ENCODE results near the gene MAPK12.
"Not testable (repeated sequence)": the region's sequence is repeated elsewhere in the genome, so short reads cannot be mapped to it uniquely, and the experiment has no call there.

The MAPK12 gene

GRCh38 chr22:50282361-50283155 is 21.1 kb upstream of the MAPK12 start:
- in situ Hi-C loops (cut with MboI; ENCODE audit: low sequenced_read_pairs), result no loop called here

- in situ Hi-C loops (cut with MboI; ENCODE audit: low sequenced_read_pairs), result no loop called here
These were observed 20.5 kb upstream of the MAPK12 start for GRCh38 chr22:50281957-50282356.

GRCh38 chr22:50281384-50281760 is 19.9 kb upstream of the MAPK12 start:
- in situ Hi-C loops (cut with MboI; ENCODE audit: low sequenced_read_pairs), result no loop called here

- in situ Hi-C loops (cut with MboI; ENCODE audit: low sequenced_read_pairs), result no loop called here
These were observed 19.4 kb upstream of the MAPK12 start for GRCh38 chr22:50280708-50281383.

GRCh38 chr22:50280022-50280707 is 18.7 kb upstream of the MAPK12 start:
- in situ Hi-C loops (cut with MboI; ENCODE audit: low sequenced_read_pairs), result no loop called here

- in situ Hi-C loops (cut with MboI; ENCODE audit: low sequenced_read_pairs), result no loop called here
These were observed 17.6 kb upstream of the MAPK12 start for GRCh38 chr22:50278956-50279619.

- in situ Hi-C loops (cut with MboI; ENCODE audit: low sequenced_read_pairs), result no loop called here
These were observed 17.0 kb upstream of the MAPK12 start for GRCh38 chr22:50278461-50278860.

- in situ Hi-C loops (cut with MboI; ENCODE audit: low sequenced_read_pairs), result no loop called here
These were observed 16.3 kb upstream of the MAPK12 start for GRCh38 chr22:50277761-50278160.

GRCh38 chr22:50276143-50276542 is 14.7 kb upstream of the MAPK12 start:
- in situ Hi-C loops (cut with MboI; ENCODE audit: low sequenced_read_pairs), result no loop called here

- in situ Hi-C loops (cut with MboI; ENCODE audit: low sequenced_read_pairs), result no loop called here
These were observed 13.9 kb upstream of the MAPK12 start for GRCh38 chr22:50275181-50276055.

GRCh38 chr22:50274771-50275170 is 13.3 kb upstream of the MAPK12 start:
- in situ Hi-C loops (cut with MboI; ENCODE audit: low sequenced_read_pairs), result no loop called here

GRCh38 chr22:50274311-50274710 is 12.8 kb upstream of the MAPK12 start:
- in situ Hi-C loops (cut with MboI; ENCODE audit: low sequenced_read_pairs), result no loop called here

GRCh38 chr22:50273781-50274180 is 12.3 kb upstream of the MAPK12 start:
- in situ Hi-C loops (cut with MboI; ENCODE audit: low sequenced_read_pairs), result not testable (repeated sequence)

- in situ Hi-C loops (cut with MboI; ENCODE audit: low sequenced_read_pairs), result not testable (repeated sequence)
These were observed 11.9 kb upstream of the MAPK12 start for GRCh38 chr22:50273352-50273751.

GRCh38 chr22:50272044-50272802 is 10.7 kb upstream of the MAPK12 start:
- in situ Hi-C loops (cut with MboI; ENCODE audit: low sequenced_read_pairs), result no loop called here

- in situ Hi-C loops (cut with MboI; ENCODE audit: low sequenced_read_pairs), result no loop called here
These were observed 10.1 kb upstream of the MAPK12 start for GRCh38 chr22:50271519-50271970.

- in situ Hi-C loops (cut with MboI; ENCODE audit: low sequenced_read_pairs), result no loop called here
These were observed 9.3 kb upstream of the MAPK12 start for GRCh38 chr22:50270666-50271394.

- in situ Hi-C loops (cut with MboI; ENCODE audit: low sequenced_read_pairs), result no loop called here
These were observed 8.6 kb upstream of the MAPK12 start, which contains the start of gene MAPK11 for GRCh38 chr22:50269970-50270665. TSS of gene MAPK11 (minus strand) at chr22:50270380. CDS start at chr22:50270292, 88 bp downstream.

Data from hTERT RPE-1 (cell line).